H9 (cell line): ENCODE data around the gene COL23A1. TPM values are rescaled to one million over a fixed set of nuclear protein-coding genes. Genes with fewer than 3 reads are reported as not detected.

Experiments
- DNase-seq: peaks from one replicate; pipeline ENCODE4 v3.0.0-alpha.2; 2017
- H2AFZ ChIP-seq: one replicate; pipeline ENCODE4 v1.6.1; 2013; ENCODE audit warnings: mild to moderate bottlenecking, low read length, control low read depth, moderate library complexity
- H2AK5ac ChIP-seq: 2 replicates; pipeline ENCODE4 v1.6.1; 2013; ENCODE audit warnings: low read length, control low read depth, mixed read lengths; ENCODE audit not compliant: insufficient read length
- H2BK120ac ChIP-seq: one replicate; pipeline ENCODE4 v1.6.1; 2013; ENCODE audit warnings: low read depth, mild to moderate bottlenecking, low read length, control low read depth, inconsistent platforms; ENCODE audit not compliant: poor library complexity, severe bottlenecking
- H2BK12ac ChIP-seq: 2 replicates; pipeline ENCODE4 v1.6.1; 2013; ENCODE audit warnings: low read length, control low read depth, mixed read lengths, low read depth; ENCODE audit not compliant: insufficient read length
- H2BK15ac ChIP-seq: 2 replicates; pipeline ENCODE4 v1.6.1; 2013; ENCODE audit warnings: low read depth, low read length, control low read depth
- H2BK20ac ChIP-seq: one replicate; pipeline ENCODE4 v1.6.1; 2013; ENCODE audit warnings: low read depth, mild to moderate bottlenecking, low read length, control low read depth, inconsistent platforms; ENCODE audit not compliant: poor library complexity, severe bottlenecking
- H2BK5ac ChIP-seq: 2 replicates; pipeline ENCODE4 v1.6.1; 2013; ENCODE audit warnings: low read length, control low read depth, mixed read lengths; ENCODE audit not compliant: insufficient read length
- H3K14ac ChIP-seq: 2 replicates; pipeline ENCODE4 v1.6.1; 2013; ENCODE audit warnings: low read length, control low read depth; ENCODE audit not compliant: insufficient read depth
- H3K18ac ChIP-seq: 2 replicates; pipeline ENCODE4 v1.6.1; 2013; ENCODE audit warnings: low read depth, mild to moderate bottlenecking, mixed read lengths, low read length, control low read depth; ENCODE audit not compliant: insufficient read length
- H3K23ac ChIP-seq: 2 replicates; pipeline ENCODE4 v1.6.1; 2013; ENCODE audit warnings: low read length, control low read depth, mixed read lengths, low read depth; ENCODE audit not compliant: insufficient read length
- H3K23me2 ChIP-seq: 2 replicates; pipeline ENCODE4 v1.6.1; 2013; ENCODE audit warnings: low read depth, mild to moderate bottlenecking, mixed read lengths, low read length, control low read depth; ENCODE audit not compliant: insufficient read length, poor library complexity, severe bottlenecking
- H3K27ac ChIP-seq: 2 replicates; pipeline ENCODE4 v1.5.1; 2013; ENCODE audit warnings: low read length, control low read depth, mixed read lengths, low read depth; ENCODE audit not compliant: insufficient read length
- H3K27me3 ChIP-seq: 2 replicates; pipeline ENCODE4 v1.6.1; 2013; ENCODE audit warnings: low read length, control low read depth, inconsistent platforms; ENCODE audit not compliant: insufficient read depth
- H3K4ac ChIP-seq: 2 replicates; pipeline ENCODE4 v1.6.1; 2013; ENCODE audit warnings: low read depth, mild to moderate bottlenecking, control low read depth, inconsistent platforms, low read length, moderate library complexity
- H3K4me1 ChIP-seq: 2 replicates; pipeline ENCODE4 v1.6.1; 2013; ENCODE audit warnings: low read length, control low read depth, inconsistent platforms; ENCODE audit not compliant: insufficient read depth
- H3K4me2 ChIP-seq: 2 replicates; pipeline ENCODE4 v1.6.1; 2013; ENCODE audit warnings: low read length, control low read depth, mixed read lengths; ENCODE audit not compliant: insufficient read length, insufficient read depth
- H3K56ac ChIP-seq: 2 replicates; pipeline ENCODE4 v1.6.1; 2013; ENCODE audit warnings: low read depth, mild to moderate bottlenecking, mixed read lengths, low read length, control low read depth; ENCODE audit not compliant: insufficient read length
- H3K79me1 ChIP-seq: 2 replicates; pipeline ENCODE4 v1.6.1; 2013; ENCODE audit warnings: low read depth, mild to moderate bottlenecking, moderate library complexity, low read length, control low read depth, inconsistent platforms; ENCODE audit not compliant: insufficient read depth, poor library complexity, severe bottlenecking
- H3K79me2 ChIP-seq: 2 replicates; pipeline ENCODE4 v1.6.1; 2013; ENCODE audit warnings: low read length, control low read depth, inconsistent platforms; ENCODE audit not compliant: insufficient read depth
- H3K9ac ChIP-seq: 2 replicates; pipeline ENCODE4 v1.6.1; 2013; ENCODE audit warnings: low read length, control low read depth, mixed read lengths; ENCODE audit not compliant: insufficient read length; ENCODE audit errors: extremely low read depth
- H3K9me3 ChIP-seq: one replicate; pipeline ENCODE4 v1.6.1; 2013; ENCODE audit warnings: low read depth, low read length, inconsistent platforms; ENCODE audit not compliant: control insufficient read depth
- H3T11ph ChIP-seq: one replicate; pipeline ENCODE4 v1.6.1; 2013; ENCODE audit warnings: mild to moderate bottlenecking, low read length, control low read depth, inconsistent platforms
- H4K20me1 ChIP-seq: one replicate; pipeline ENCODE4 v1.6.1; 2013; ENCODE audit not compliant: control insufficient read depth, insufficient read length, insufficient read depth
- H4K5ac ChIP-seq: 2 replicates; pipeline ENCODE4 v1.6.1; 2013; ENCODE audit warnings: low read depth, mild to moderate bottlenecking, mixed read lengths, low read length, control low read depth; ENCODE audit not compliant: insufficient read length
- H4K8ac ChIP-seq: replicated peaks from 2 replicates; pipeline ENCODE4 v1.6.1; 2013; ENCODE audit warnings: low read length, control low read depth, mixed read lengths, low read depth; ENCODE audit not compliant: insufficient read length
- H4K91ac ChIP-seq: 2 replicates; pipeline ENCODE4 v1.6.1; 2013; ENCODE audit warnings: low read depth, mild to moderate bottlenecking, moderate library complexity, mixed read lengths, low read length, control low read depth; ENCODE audit not compliant: insufficient read length
- H3K27ac Mint-ChIP-seq, 3 experiments: 2 replicates in 2 of 3; 3 replicates in 1 of 3; pipeline ENCODE4 v1.8.0; 2020 to 2021; ENCODE audit warnings: mixed read lengths in 3 of 3, mild to moderate bottlenecking in 1 of 3, moderate library complexity in 1 of 3
- H3K27me3 Mint-ChIP-seq: 2 replicates; pipeline ENCODE4 v1.8.0; 2021; ENCODE audit warnings: low read depth, mild to moderate bottlenecking, moderate library complexity, mixed read lengths
- H3K36me3 Mint-ChIP-seq, 3 experiments: 2 replicates in 2 of 3; 3 replicates in 1 of 3; pipeline ENCODE4 v1.8.0; 2020 to 2021; ENCODE audit warnings: low read depth in 3 of 3, mixed read lengths in 3 of 3; ENCODE audit not compliant: insufficient read depth in 1 of 3
- H3K4me1 Mint-ChIP-seq, 2 experiments: 2 replicates each; pipeline ENCODE4 v1.8.0; 2020; ENCODE audit warnings: mixed read lengths in 2 of 2
- H3K4me3 Mint-ChIP-seq, 2 experiments: 2 replicates in 1 of 2; 3 replicates in 1 of 2; pipeline ENCODE4 v1.8.0; 2020 to 2021; ENCODE audit warnings: mild to moderate bottlenecking in 2 of 2, mixed read lengths in 2 of 2, moderate library complexity in 1 of 2
- H3K9me3 Mint-ChIP-seq, 2 experiments: 2 replicates in 1 of 2; 3 replicates in 1 of 2; pipeline ENCODE4 v1.8.0; 2020; ENCODE audit warnings: mild to moderate bottlenecking in 2 of 2, mixed read lengths in 2 of 2, moderate library complexity in 1 of 2
- WGBS: extraction: QIAGEN DNeasy Blood & Tissue Kit; methylation state at CpG from one replicate; pipeline ENCODE4 v1.1.7; 2013; ENCODE audit warnings: missing lambda C conversion rate, low lambda C conversion rate, mixed read lengths; ENCODE audit not compliant: insufficient read length; ENCODE audit errors: extremely low coverage; 5-methylcytosine and 5-hydroxymethylcytosine counted together
- total RNA-seq: library from RNA; stranded (reverse); gene quantifications from 2 replicates; pipeline ENCODE4 v1.2.1, GENCODE V29; 2021
- TF ChIP-seq, protein P1 (sequence below): fragments of 200-600 bp; sonication (generic); conservative IDR thresholded peaks from 3 replicates; pipeline ENCODE4 v1.8.0; 2021; ENCODE audit warnings: antibody characterized with exemption, mild to moderate bottlenecking

The COL23A1 gene
- total RNA-seq, 1 experiment from 2014 or later, result 2.6 TPM

- no peak overlapping the region for H2AK5ac ChIP-seq
- H2AFZ ChIP-seq, result no peak overlapping the region
- TF ChIP-seq, protein P1, sequence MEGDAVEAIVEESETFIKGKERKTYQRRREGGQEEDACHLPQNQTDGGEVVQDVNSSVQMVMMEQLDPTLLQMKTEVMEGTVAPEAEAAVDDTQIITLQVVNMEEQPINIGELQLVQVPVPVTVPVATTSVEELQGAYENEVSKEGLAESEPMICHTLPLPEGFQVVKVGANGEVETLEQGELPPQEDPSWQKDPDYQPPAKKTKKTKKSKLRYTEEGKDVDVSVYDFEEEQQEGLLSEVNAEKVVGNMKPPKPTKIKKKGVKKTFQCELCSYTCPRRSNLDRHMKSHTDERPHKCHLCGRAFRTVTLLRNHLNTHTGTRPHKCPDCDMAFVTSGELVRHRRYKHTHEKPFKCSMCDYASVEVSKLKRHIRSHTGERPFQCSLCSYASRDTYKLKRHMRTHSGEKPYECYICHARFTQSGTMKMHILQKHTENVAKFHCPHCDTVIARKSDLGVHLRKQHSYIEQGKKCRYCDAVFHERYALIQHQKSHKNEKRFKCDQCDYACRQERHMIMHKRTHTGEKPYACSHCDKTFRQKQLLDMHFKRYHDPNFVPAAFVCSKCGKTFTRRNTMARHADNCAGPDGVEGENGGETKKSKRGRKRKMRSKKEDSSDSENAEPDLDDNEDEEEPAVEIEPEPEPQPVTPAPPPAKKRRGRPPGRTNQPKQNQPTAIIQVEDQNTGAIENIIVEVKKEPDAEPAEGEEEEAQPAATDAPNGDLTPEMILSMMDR, result no peak
- H3K14ac ChIP-seq, result no peak overlapping the region; the same call in 1 of the 2 replicates
- Mint-ChIP-seq H3K36me3 (no peaks in the 10 kb centered on the region), H3K27ac (peak overlapping the region in 1 of 3 experiments; percentile 33; a peak in 2 of 7 replicates), H3K4me1 (peaks cover 3 to 6% of the 10 kb centered on the region in 2 experiments), H3K9me3 (no peaks in the 10 kb centered on the region), H3K27me3 (no peaks in the 10 kb centered on the region), H3K4me3 (no peak overlapping the region)
- H2BK20ac ChIP-seq, result no peak overlapping the region
- H2BK12ac ChIP-seq, result no peak overlapping the region
- no peaks in the 10 kb centered on the region for H3K23me2 ChIP-seq
- no peak overlapping the region for H2BK120ac ChIP-seq
- DNase-seq, result no peak
- no CpG with 5 or more reads among the region's 10 CpGs for WGBS
- no peaks in the 10 kb centered on the region for H3K79me1 ChIP-seq
- no peak overlapping the region for H3K27ac ChIP-seq
- H3K9me3 ChIP-seq, result no peaks in the 10 kb centered on the region
- H3K79me2 ChIP-seq, result no peaks in the 10 kb centered on the region
- H2BK5ac ChIP-seq, result no peak overlapping the region
- H2BK15ac ChIP-seq, result no peak overlapping the region
- H3K4me2 ChIP-seq, result no peak overlapping the region
- no peaks in the 10 kb centered on the region for H4K20me1 ChIP-seq
- H4K91ac ChIP-seq, result no peak overlapping the region
- no peak overlapping the region for H4K5ac ChIP-seq
- H3K56ac ChIP-seq, result no peak overlapping the region
- H3K4ac ChIP-seq, result no peak overlapping the region
- H3K27me3 ChIP-seq, result no peaks in the 10 kb centered on the region
- H4K8ac ChIP-seq, result no peak overlapping the region
- no peak overlapping the region for H3K23ac ChIP-seq
- H3T11ph ChIP-seq, result no peak overlapping the region
- H3K4me1 ChIP-seq, result no peaks in the 10 kb centered on the region
- no peak overlapping the region for H3K18ac ChIP-seq
- H3K9ac ChIP-seq, result no peak overlapping the region
These were observed 248.4 kb downstream of the COL23A1 start for GRCh38 chr5:178341851-178342140.
